Hematopoietic multipotent progenitor cell treated with erythropoietin and hydrocortisone succinate and interleukin-3 and kit ligand, for 4 days (in vitro differentiated cells): ENCODE results near the gene SLC22A12.
"Not testable (repeated sequence)": the region's sequence is repeated elsewhere in the genome, so short reads cannot be mapped to it uniquely, and the experiment has no call there.

Experiments
- DNase-seq: peaks from one replicate; pipeline ENCODE4 v3.0.0-alpha.2; 2015

SLC22A12 gene

DNA sequence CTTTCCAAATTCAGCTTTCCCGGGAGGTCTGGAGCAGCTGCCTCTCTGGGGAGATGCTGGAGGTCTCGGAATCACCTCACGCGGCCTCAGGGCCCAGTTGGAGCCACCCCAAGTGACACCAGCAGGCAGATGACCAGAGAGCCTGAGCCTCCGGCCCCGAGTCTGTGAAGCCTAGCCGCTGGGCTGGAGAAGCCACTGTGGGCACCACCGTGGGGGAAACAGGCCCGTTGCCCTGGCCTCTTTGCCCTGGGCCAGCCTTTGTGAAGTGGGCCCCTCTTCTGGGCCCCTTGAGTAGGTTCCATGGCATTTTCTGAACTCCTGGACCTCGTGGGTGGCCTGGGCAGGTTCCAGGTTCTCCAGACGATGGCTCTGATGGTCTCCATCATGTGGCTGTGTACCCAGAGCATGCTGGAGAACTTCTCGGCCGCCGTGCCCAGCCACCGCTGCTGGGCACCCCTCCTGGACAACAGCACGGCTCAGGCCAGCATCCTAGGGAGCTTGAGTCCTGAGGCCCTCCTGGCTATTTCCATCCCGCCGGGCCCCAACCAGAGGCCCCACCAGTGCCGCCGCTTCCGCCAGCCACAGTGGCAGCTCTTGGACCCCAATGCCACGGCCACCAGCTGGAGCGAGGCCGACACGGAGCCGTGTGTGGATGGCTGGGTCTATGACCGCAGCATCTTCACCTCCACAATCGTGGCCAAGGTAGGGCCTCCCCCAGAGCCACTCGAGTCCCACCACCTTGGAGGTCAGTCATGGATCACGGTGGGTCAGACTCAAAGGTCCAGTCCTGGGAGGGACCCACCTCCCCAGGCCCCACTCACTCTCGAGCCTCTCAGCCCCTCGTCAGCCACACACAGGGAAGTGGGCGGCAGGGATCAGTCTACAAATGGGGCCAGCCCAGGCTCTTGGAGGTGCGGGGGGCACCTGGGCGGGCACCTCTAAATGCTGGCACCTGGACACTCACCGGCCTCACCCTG lies 525 bp downstream of the SLC22A12 start:
- DNase-seq: no peak

GRCh38 chr11:64592234-64592615 lies 1.2 kb downstream of the SLC22A12 start:
- DNase-seq: no peak

GRCh38 chr11:64592656-64593055 lies 1.6 kb downstream of the SLC22A12 start:
- no peak for DNase-seq

DNA sequence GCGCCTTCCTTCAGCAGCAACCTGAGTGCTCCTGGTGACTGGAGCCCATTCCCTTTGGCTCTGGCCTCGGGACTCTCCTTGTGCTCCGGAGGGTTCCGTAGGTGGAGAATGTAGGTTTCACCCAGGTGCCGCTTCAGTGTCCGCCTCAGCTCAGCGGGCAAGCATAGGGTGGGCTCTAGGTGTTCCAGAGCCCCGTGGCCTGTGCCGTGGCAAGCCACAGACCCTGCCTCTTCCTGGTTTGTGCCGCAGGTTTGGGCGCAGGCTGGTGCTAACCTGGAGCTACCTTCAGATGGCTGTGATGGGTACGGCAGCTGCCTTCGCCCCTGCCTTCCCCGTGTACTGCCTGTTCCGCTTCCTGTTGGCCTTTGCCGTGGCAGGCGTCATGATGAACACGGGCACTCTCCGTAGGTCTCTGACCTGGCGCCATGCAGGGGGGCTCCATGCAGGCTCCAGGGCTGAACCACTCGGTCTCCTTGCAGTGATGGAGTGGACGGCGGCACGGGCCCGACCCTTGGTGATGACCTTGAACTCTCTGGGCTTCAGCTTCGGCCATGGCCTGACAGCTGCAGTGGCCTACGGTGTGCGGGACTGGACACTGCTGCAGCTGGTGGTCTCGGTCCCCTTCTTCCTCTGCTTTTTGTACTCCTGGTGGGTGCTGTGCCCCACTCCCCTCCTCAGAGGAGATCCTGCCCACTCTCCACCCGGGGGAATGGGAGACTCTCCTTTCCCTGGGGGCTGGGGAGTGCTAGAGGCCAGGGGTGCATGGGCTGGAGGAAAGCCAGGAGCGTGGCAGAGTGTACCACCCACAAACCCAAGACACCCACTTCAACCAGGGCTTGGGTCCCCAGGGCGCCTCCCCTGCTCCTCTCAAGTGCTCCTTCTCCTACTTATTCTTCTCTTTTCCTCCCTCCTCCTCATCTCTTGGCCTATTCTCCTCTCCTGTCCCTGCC lies 2.4 kb downstream of the SLC22A12 start:
- no peak for DNase-seq

DNA sequence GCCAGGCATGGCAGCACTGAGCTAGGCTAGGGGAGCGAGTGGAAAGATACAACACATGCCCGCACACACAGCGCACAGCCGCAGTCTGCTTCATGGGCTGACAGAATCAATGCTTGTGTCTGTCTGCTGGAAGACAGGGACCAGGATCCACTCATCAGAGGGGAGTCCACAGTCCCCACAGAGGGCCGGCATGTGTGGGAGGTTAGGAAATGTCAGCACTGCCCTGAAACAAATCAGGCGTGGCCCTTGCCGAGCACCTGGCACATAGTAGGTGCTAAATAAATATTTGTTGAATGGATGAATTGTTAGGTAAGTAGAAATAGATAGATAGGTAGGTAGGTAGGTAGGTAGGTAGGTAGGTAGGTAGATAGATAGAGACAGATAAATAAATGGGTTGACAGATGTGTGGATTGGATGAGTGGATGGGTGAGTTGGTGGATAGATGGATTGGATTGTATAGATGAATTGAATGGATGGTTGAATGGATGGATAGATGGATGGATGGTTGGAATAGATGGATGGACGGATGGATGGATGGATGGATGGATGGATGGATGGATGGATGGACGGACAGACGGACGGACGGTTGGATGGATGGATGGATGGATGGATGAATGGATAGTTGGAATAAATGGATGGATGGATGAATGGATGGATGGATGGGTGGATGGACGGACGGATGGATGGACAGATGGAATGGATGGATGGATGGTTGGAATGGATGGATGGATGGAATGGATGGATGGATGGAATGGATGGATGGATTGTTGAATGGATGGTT lies 3.3 kb downstream of the SLC22A12 start:
- DNase-seq: no peak

DNA sequence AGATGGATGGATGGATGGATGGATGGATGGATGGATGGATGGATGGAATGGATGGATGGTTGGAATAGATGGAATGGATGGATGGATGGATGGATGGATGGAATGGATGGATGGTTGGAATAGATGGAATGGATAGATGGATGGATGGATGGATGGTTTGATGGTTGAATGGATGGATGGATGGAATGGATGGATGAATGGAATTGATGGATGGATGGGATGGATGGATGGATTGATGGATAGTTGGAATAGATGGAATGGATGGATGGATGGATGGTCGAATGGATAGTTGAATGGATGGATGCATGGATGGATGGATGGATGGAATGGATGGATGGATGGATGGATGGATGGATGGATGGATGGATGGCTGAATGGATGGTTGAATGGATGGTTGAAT lies 4.9 kb downstream of the SLC22A12 start:
- DNase-seq: not testable (repeated sequence)

DNA sequence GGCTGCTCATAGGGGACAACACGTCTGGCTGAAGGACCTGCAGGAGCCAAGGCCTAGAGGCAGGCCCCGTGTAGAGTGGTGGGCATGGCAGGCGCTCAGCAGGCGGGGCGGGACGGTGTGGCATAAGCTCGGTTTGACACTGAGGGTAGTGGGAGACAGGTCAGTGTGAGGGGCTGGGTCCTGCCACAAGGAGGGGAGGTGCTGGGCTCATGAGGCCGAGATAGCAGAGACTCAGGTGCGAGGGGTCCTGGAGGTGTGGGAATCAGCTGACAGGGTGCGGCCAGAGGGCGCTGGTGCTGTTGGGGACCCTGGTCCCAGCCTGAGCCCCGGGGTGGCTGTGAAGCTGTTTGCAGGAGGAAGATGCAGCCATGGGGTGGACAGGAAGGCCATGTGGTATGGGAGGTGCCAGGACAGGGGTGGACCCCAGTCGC lies 6.7 kb downstream of the SLC22A12 start:
- DNase-seq: no peak

GRCh38 chr11:64598106-64598796 lies 7.2 kb downstream of the SLC22A12 start:
- DNase-seq: no peak

DNA sequence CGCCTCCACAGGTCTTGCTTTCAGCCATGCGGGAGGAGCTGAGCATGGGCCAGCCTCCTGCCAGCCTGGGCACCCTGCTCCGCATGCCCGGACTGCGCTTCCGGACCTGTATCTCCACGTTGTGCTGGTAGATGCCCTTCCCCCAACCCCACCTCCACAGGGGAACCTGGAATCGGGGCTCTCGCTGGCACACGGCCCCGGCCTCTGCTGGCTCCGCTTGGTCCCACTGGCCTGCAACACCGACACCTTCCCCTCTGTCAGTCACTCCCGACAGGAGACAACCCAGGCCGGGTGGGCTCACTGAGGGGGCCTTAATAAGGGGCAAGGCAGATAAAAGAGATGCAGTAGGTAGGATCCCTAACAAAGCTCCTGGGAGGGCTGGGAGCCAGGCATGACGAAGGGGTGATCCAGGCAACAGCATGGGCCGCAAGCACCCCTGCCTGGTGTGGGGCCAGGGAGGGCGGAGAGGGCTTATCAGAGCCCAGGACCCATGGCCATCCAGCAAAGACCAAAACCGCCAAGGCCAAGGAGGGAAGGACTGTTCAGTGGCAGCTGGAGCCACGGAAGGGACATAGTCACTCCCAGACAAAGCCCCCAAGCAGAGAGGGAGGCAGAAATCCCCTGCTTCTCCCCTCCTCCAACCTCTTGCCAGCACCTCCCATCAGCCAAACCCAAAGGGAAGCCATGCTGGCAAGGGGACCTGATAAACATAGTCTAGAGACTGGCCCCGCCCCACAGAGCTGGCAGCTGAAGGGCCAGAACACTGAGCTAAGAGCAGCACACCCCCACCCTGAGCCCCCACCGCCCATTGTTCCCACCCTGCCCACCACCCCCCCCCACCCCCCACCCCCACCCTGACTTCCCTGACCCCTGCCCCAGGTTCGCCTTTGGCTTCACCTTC lies 8.0 kb downstream of the SLC22A12 start:
- DNase-seq: peak; percentile 63

DNA sequence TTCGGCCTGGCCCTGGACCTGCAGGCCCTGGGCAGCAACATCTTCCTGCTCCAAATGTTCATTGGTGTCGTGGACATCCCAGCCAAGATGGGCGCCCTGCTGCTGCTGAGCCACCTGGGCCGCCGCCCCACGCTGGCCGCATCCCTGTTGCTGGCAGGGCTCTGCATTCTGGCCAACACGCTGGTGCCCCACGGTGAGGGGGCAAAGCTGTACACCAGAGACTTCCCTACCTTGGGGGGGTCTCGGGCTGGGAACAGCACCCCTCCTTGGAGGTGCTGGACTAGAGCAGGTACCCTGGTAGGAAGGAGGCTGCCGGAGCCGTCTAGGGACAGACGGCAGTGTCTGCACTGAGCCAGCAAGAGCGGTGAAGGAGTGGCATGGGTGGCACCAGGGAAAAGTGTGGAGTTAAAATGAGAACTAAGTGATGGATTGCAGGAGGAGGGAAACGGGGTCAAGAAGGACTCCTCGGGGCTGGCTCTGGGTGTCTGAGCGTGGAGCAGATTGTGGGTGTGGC lies 8.7 kb downstream of the SLC22A12 start:
- DNase-seq: no peak

DNA sequence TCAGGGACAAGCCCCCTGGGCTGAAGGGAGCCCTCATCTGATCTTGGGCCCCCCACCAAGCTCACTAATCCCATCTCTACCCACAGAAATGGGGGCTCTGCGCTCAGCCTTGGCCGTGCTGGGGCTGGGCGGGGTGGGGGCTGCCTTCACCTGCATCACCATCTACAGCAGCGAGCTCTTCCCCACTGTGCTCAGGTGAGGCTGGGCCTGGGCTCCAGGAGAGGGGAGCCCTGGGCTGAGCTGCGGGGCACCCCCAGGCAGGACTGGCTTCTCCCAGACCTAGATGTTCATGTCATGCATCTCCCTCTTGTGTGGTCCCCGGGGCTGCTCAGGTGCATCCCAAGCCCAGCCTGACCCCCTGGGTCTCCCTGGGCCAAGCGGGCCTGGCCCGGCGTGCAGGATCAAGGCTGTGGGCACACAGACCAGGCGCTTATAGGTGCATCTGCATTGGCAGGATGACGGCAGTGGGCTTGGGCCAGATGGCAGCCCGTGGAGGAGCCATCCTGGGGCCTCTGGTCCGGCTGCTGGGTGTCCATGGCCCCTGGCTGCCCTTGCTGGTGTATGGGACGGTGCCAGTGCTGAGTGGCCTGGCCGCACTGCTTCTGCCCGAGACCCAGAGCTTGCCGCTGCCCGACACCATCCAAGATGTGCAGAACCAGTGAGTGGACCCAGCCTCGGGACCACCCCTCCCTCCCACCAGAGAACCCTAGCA lies 9.4 kb downstream of the SLC22A12 start:
- DNase-seq: no peak

DNA sequence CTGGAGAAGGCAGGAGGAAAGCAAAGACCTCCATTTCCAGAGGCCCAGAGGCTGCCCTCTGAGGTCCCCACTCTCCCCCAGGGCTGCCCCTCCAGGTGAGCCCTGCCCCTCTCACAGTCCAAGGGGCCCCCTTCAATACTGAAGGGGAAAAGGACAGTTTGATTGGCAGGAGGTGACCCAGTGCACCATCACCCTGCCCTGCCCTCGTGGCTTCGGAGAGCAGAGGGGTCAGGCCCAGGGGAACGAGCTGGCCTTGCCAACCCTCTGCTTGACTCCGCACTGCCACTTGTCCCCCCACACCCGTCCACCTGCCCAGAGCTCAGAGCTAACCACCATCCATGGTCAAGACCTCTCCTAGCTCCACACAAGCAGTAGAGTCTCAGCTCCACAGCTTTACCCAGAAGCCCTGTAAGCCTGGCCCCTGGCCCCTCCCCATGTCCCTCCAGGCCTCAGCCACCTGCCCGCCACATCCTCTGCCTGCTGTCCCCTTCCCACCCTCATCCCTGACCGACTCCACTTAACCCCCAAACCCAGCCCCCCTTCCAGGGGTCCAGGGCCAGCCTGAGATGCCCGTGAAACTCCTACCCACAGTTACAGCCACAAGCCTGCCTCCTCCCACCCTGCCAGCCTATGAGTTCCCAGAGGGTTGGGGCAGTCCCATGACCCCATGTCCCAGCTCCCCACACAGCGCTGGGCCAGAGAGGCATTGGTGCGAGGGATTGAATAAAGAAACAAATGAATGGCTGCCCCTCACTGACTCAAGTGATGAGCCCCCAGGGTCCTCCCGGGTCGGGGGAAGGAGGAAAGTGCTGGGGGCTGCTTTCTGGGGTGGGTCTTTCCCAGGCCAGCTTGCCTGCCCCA lies 10.8 kb downstream of the SLC22A12 start:
- no peak for DNase-seq

DNA sequence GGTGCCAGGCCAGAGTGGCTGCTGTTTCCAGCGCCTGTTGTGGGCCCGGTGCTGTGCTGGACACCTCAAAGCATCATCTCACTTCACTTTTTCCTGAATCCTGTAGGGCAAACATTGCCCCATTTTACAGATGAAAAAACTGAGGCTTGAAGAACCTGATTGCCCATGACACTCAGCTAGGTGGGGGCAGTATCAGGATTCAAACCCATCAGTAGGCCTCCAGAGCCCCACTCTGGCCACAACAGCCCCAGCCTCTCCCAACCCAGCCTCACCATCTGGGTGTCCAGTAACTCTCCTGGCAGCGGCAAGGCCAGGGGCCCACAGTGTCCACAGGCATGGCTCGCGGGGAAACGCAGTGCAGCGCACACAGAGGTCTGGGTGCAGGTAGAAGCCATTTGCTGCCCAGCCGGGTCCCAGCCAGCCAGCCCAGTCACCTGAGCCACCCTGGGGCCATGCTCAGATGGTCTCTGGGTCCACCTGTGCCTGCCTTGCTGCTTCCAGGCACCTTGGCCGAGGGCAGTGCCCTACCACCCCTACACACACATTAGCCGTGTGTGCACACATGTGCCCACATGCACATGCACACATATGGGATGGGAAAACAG lies 11.5 kb downstream of the SLC22A12 start:
- no peak for DNase-seq

- no peak for DNase-seq
Measured at GRCh38 chr11:64603411-64604110, 12.5 kb downstream of the SLC22A12 start.

DNA sequence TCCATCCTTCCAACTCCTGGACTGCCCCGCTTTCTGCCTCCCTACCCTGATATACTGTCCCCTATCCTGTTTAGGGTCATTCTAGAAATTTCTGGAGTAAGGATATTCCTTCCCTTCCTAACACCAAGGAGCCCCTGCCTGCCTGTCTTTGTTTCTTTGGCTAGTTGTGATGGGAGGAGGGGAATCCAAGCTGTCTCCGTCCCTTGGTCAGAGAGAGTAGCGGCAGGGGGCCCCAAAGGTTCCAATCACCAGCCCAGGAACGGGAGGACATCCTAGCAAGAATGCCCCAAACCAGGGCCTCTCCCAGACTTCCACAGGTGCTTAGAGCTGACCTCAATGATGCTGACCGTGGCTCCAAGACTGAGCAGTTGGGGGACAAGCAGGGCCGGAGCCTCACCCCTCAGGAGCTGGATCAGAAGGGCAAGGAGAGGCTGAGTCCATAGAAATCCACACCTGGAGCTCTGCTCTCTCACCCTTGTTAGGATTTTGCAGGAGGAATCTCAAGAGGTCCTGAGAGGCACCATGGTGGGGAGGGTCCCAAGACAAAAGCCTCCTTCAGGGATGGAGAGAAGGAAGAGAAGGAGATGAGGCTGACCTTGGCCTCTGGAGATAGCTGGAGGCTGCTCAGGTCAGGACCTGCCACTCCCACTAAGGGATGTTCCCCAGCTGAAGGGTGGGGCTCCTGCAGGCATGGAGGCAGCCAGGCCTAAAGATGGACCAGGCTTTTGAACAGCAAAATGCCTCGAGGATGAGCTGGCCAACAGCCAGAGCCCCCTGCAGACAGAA lies 13.6 kb downstream of the SLC22A12 start:
- no peak for DNase-seq

DNA sequence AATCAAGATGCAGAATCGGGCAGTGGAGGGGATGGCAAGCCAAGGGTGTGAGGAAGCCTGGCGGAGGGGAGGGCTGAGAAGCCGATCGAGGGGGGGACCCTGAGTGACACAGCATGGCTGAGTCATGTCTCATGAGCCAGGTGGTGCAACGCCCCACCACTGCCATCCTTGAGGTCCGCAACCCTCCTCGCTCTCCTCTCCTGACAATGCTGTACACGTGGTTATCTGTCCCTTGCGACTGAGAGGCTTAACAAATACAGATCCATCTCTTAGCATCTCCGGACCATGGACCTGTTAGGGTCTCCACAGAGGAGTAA lies 14.2 kb downstream of the SLC22A12 start:
- no peak for DNase-seq
